Measurements from ENCODE around the gene CYP19A1. TPM values are rescaled to one million over a fixed set of nuclear protein-coding genes. Genes with fewer than 3 reads are reported as not detected.

The CYP19A1 gene
- total and polyA plus RNA-seq, 5 donors = 0.45 to 1.3 (median 1.0) TPM

GRCh38 chr15:51359981-51360380 is 21.6 kb upstream of the CYP19A1 start:
- DNase-seq = no peak

DNA sequence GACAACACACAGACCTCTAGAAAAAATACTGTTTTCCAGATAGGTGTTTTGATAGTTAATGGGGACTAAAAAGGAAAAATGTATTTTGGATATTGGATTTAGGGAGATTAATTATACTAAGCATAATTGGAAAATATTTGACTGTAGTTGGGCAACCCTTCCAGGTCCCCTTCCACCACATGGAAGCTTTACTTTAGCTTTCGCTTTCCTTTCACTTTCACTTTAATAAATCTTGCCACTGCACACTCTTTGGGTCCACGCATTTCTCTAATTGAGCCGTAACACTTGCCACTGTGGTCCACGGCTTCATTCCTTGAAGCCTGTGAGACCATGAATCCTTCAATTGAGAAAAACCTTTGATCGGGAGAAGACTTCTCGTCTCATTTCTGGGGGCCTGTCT is 18.6 kb upstream of the CYP19A1 start:
- H3K4me1 ChIP-seq (ENCODE audit: control insufficient read depth, insufficient read depth, low read length) = peaks cover 5% of the 10 kb centered on the region
- no peaks in the 10 kb centered on the region for H3K27me3 ChIP-seq (ENCODE audit: control insufficient read depth, insufficient read depth)
- no peak for DNase-seq
- no peaks in the 10 kb centered on the region for H3K9me3 ChIP-seq (ENCODE audit: control insufficient read depth, low read length)
- H3K27ac ChIP-seq (ENCODE audit: low read length) = no peak overlapping the region
- intact Hi-C loops (cut with DNase I) = no loop called here
- 97% methylated on average over 6 of the region's 6 CpGs for WGBS
- no peak for ATAC-seq
- no peak overlapping the region for H3K4me3 ChIP-seq (ENCODE audit: low read length)

More at GRCh38 chr15:51359981-51360380, 21.6 kb upstream of the CYP19A1 start:
- Histone ChIP-seq H3K9me3 (ENCODE audit: control insufficient read depth, low read length) (no peaks in the 10 kb centered on the region), H3K27me3 (ENCODE audit: control insufficient read depth, insufficient read depth) (no peaks in the 10 kb centered on the region), H3K27ac (ENCODE audit: low read length) (no peak overlapping the region), H3K4me1 (ENCODE audit: control insufficient read depth, insufficient read depth, low read length) (peaks cover 1% of the 10 kb centered on the region), H3K4me3 (ENCODE audit: low read length) (no peak overlapping the region)
- 81% methylated on average over 7 of the region's 7 CpGs for WGBS
- intact Hi-C loops (cut with DNase I) = no loop called here
- ATAC-seq = no peak

- Histone ChIP-seq H3K4me1 (ENCODE audit: control insufficient read depth, insufficient read depth, low read length) (peaks cover 4% of the 10 kb centered on the region), H3K27me3 (ENCODE audit: control insufficient read depth, insufficient read depth) (no peaks in the 10 kb centered on the region), H3K4me3 (ENCODE audit: low read length) (no peak overlapping the region), H3K27ac (ENCODE audit: low read length) (no peak overlapping the region), H3K9me3 (ENCODE audit: control insufficient read depth, low read length) (no peaks in the 10 kb centered on the region)
- ATAC-seq (no peak), DNase-seq (no peak)
- intact Hi-C loops (cut with DNase I) = no loop called here
- WGBS = 95% methylated on average over 5 of the region's 5 CpGs
Observed at GRCh38 chr15:51356147-51356546, 17.8 kb upstream of the CYP19A1 start.

- intact Hi-C loops (cut with DNase I) = no loop called here
- 87% methylated on average over 1 of the region's 1 CpG for WGBS
- Histone ChIP-seq H3K27ac (ENCODE audit: low read length) (no peak overlapping the region), H3K27me3 (ENCODE audit: control insufficient read depth, insufficient read depth) (no peaks in the 10 kb centered on the region), H3K9me3 (ENCODE audit: control insufficient read depth, low read length) (no peaks in the 10 kb centered on the region), H3K4me3 (ENCODE audit: low read length) (no peak overlapping the region), H3K4me1 (ENCODE audit: control insufficient read depth, insufficient read depth, low read length) (peaks cover 4% of the 10 kb centered on the region)
- ATAC-seq = no peak
- no peak for DNase-seq
Observed at GRCh38 chr15:51355096-51355495, 16.7 kb upstream of the CYP19A1 start.

- no peak for DNase-seq
- H3K27me3 ChIP-seq (ENCODE audit: control insufficient read depth, insufficient read depth) = no peaks in the 10 kb centered on the region
- H3K27ac ChIP-seq (ENCODE audit: low read length) = no peak overlapping the region
- 57% methylated on average over 2 of the region's 2 CpGs for WGBS
- peaks cover 7% of the 10 kb centered on the region for H3K4me1 ChIP-seq (ENCODE audit: control insufficient read depth, insufficient read depth, low read length)
- no peak for ATAC-seq
- intact Hi-C loops (cut with DNase I) = no loop called here
- H3K4me3 ChIP-seq (ENCODE audit: low read length) = no peak overlapping the region
- H3K9me3 ChIP-seq (ENCODE audit: control insufficient read depth, low read length) = no peaks in the 10 kb centered on the region
Observed at GRCh38 chr15:51353976-51354375, 15.6 kb upstream of the CYP19A1 start.

GRCh38 chr15:51350723-51351122 is 12.3 kb upstream of the CYP19A1 start:
- intact Hi-C loops (cut with DNase I) = no loop called here
- H3K9me3 ChIP-seq (ENCODE audit: control insufficient read depth, low read length) = no peaks in the 10 kb centered on the region
- 94% methylated on average over 3 of the region's 3 CpGs for WGBS
- ATAC-seq = no peak
- no peaks in the 10 kb centered on the region for H3K27me3 ChIP-seq (ENCODE audit: control insufficient read depth, insufficient read depth)
- H3K4me3 ChIP-seq (ENCODE audit: low read length) = no peak overlapping the region
- no peak for DNase-seq
- peaks cover 7% of the 10 kb centered on the region for H3K4me1 ChIP-seq (ENCODE audit: control insufficient read depth, insufficient read depth, low read length)
- H3K27ac ChIP-seq (ENCODE audit: low read length) = no peak overlapping the region

- Histone ChIP-seq H3K27ac (ENCODE audit: low read length) (peak overlapping the region; percentile 19), H3K4me1 (ENCODE audit: control insufficient read depth, insufficient read depth, low read length) (peaks cover 7% of the 10 kb centered on the region), H3K27me3 (ENCODE audit: control insufficient read depth, insufficient read depth) (no peaks in the 10 kb centered on the region), H3K9me3 (ENCODE audit: control insufficient read depth, low read length) (no peaks in the 10 kb centered on the region), H3K4me3 (ENCODE audit: low read length) (no peak overlapping the region)
- ATAC-seq (peak; percentile 55 to 76), DNase-seq (no peak)
- intact Hi-C loops (cut with DNase I) = no loop called here
- WGBS = 23% methylated on average over 4 of the region's 4 CpGs
Observed at GRCh38 chr15:51349156-51349844, 10.9 kb upstream of the CYP19A1 start.

DNA sequence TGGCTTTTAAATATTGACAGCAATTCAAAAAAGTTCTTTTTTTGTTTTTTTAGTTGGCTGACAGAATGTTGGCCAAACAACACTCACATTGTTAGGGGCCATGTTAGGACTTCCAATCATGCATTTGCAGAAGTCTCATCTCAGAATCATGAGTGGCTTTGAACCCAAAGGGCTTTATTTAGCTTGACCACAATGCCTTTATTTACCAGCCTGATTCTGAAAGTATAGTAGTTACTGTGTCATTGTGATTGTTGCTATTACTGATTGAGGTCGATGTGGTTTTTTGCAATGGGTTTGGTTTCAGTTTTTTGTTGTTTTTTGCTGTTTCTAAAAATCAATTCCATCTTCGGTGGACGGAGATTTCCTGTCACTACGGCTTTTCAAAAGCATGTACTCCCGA is 10.3 kb upstream of the CYP19A1 start:
- Histone ChIP-seq H3K9me3 (ENCODE audit: control insufficient read depth, low read length) (no peaks in the 10 kb centered on the region), H3K4me3 (ENCODE audit: low read length) (no peak overlapping the region), H3K27me3 (ENCODE audit: control insufficient read depth, insufficient read depth) (no peaks in the 10 kb centered on the region), H3K4me1 (ENCODE audit: control insufficient read depth, insufficient read depth, low read length) (peaks cover 7% of the 10 kb centered on the region), H3K27ac (ENCODE audit: low read length) (no peak overlapping the region)
- ATAC-seq (no peak), DNase-seq (no peak)
- WGBS = 43% methylated on average over 5 of the region's 5 CpGs
- intact Hi-C loops (cut with DNase I) = no loop called here

DNA sequence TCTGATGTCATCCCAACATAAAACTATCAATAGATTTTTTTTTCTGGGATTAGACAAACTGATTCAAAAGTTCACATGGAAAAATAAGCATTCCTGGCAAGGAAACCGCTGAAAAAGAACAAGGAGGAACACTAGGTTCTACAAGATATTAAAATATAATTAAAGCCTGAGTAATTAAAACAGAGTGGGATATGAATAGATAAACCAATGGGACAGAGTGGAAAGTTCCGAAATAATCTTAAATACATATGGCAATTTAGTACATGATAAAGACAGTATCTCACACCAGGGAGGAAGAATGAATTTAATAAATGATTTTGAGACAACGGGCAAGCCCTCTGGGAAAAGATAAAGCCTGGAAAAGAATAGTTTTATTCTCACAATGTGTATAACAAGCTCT is 7.7 kb upstream of the CYP19A1 start:
- H3K27ac ChIP-seq (ENCODE audit: low read length) = no peak overlapping the region
- DNase-seq = no peak
- H3K27me3 ChIP-seq (ENCODE audit: control insufficient read depth, insufficient read depth) = no peaks in the 10 kb centered on the region
- peaks cover 3% of the 10 kb centered on the region for H3K4me1 ChIP-seq (ENCODE audit: control insufficient read depth, insufficient read depth, low read length)
- no peaks in the 10 kb centered on the region for H3K9me3 ChIP-seq (ENCODE audit: control insufficient read depth, low read length)
- H3K4me3 ChIP-seq (ENCODE audit: low read length) = no peak overlapping the region
- intact Hi-C loops (cut with DNase I) = no loop called here
- ATAC-seq = no peak
- WGBS = 55% methylated on average over 3 of the region's 3 CpGs

GRCh38 chr15:51343466-51343865 is 5.1 kb upstream of the CYP19A1 start:
- Histone ChIP-seq H3K4me1 (ENCODE audit: control insufficient read depth, insufficient read depth, low read length) (no peaks in the 10 kb centered on the region), H3K9me3 (ENCODE audit: control insufficient read depth, low read length) (no peaks in the 10 kb centered on the region), H3K4me3 (ENCODE audit: low read length) (no peak overlapping the region), H3K27me3 (ENCODE audit: control insufficient read depth, insufficient read depth) (no peaks in the 10 kb centered on the region), H3K27ac (ENCODE audit: low read length) (no peak overlapping the region)
- DNase-seq = no peak
- intact Hi-C loops (cut with DNase I) = no loop called here
- 93% methylated on average over 4 of the region's 4 CpGs for WGBS
- no peak for ATAC-seq

DNA sequence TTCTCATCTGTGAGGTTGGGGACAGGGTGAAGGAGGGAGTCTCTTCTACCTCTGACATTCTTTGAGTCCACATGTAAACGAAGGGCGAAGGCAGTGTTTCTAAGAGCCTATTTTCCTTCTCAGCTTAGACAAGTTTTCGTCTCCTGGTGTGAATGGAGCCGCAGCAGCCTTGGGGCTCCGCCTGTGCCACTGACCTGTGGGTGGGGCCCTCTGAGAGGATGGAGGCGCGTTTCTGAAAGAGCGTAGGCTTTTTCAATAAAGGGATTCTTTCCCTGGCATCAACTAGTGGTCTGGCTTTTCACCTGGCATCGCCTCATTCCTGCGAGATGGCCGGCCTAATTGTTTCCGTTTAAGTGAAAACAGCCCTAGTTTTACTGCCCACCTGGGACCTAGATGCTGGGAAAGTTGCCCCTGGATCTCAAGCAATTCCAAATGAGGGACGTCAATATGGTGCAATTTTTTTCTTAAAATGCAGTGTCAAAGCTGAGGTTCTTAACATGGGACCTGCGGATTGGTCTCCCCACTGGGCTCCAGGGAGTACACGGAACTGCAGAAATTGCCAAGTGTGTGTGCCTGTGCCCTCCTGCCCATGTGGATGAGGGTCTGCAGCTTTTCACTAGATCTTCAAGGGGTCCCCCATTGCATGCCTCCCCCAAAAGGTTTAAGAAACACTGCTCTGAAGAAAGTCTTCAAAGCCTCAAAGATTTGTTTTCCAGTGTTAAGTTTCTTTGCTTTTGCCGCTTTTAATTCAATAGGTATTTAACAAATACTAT is 4.0 kb upstream of the CYP19A1 start:
- no peak for ATAC-seq
- H3K4me3 ChIP-seq (ENCODE audit: low read length) = peak overlapping the region; percentile 26
- intact Hi-C loops (cut with DNase I) = no loop called here

More for the DNA sequence above, 4.0 kb upstream of the CYP19A1 start:
- Histone ChIP-seq H3K4me1 (ENCODE audit: control insufficient read depth, insufficient read depth, low read length) (no peaks in the 10 kb centered on the region), H3K27ac (ENCODE audit: low read length) (no peak overlapping the region), H3K27me3 (ENCODE audit: control insufficient read depth, insufficient read depth) (no peaks in the 10 kb centered on the region), H3K9me3 (ENCODE audit: control insufficient read depth, low read length) (no peaks in the 10 kb centered on the region)
- 71% methylated on average over 16 of the region's 16 CpGs for WGBS
- no peak for DNase-seq

All from right cardiac atrium (tissue), 5 donors.